Effector memory CD4-positive, alpha-beta T cell (primary cell): ENCODE measurements around the gene PRUNE1.

Source experiments
- DNase-seq, 3 donors: peaks; one replicate each; pipeline ENCODE4 v3.0.0-alpha.2; 2020
- H3K27ac ChIP-seq: 2 replicates; pipeline ENCODE4 v1.7.0; 2013; ENCODE audit warnings: mild to moderate bottlenecking, low read length, moderate library complexity; ENCODE audit not compliant: insufficient read depth, poor library complexity, severe bottlenecking
- H3K27me3 ChIP-seq: replicated peaks from 2 replicates; pipeline ENCODE4 v1.7.0; 2013; ENCODE audit warnings: mild to moderate bottlenecking, low read length; ENCODE audit not compliant: insufficient read depth, control insufficient read depth, poor library complexity, severe bottlenecking
- H3K36me3 ChIP-seq: 2 replicates; pipeline ENCODE4 v1.7.0; 2013; ENCODE audit warnings: mild to moderate bottlenecking, low read length, moderate library complexity; ENCODE audit not compliant: control insufficient read depth, insufficient read depth
- H3K4me1 ChIP-seq: 2 replicates; pipeline ENCODE4 v1.7.0; 2013; ENCODE audit warnings: low read length, mild to moderate bottlenecking; ENCODE audit not compliant: control insufficient read depth, insufficient read depth, poor library complexity, severe bottlenecking
- H3K4me3 ChIP-seq: 2 replicates; pipeline ENCODE4 v1.7.0; 2013; ENCODE audit warnings: low read length, low read depth, mild to moderate bottlenecking; ENCODE audit not compliant: insufficient read depth, poor library complexity, severe bottlenecking
- H3K9me3 ChIP-seq: 2 replicates; pipeline ENCODE4 v1.7.0; 2013; ENCODE audit warnings: mild to moderate bottlenecking, low read length, moderate library complexity; ENCODE audit not compliant: control insufficient read depth

Gene PRUNE1

DNA sequence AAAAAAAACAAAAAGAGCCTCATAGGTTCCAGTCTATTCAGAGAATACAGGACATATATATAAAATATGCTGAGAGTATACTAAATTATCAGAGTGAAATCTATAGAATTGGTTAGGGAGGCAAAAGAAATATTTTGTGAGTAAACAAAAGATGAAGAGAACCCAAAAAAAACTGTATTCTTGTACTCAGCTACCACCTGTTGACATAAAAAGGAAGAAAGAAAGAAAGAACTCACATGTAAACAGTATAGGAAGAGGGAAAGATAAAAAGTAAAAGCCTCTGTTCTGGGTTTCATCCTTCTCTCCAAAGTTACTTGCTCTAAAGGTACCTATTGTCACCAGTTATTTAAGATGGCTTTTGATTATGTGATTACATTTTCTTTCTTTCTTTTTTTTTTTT, 18.2 kb downstream of the PRUNE1 start:
- Histone ChIP-seq H3K4me1 (peaks cover 3% of the 10 kb centered on the region), H3K36me3 (peaks cover 45% of the 10 kb centered on the region), H3K4me3 (no peak overlapping the region), H3K27me3 (no peaks in the 10 kb centered on the region), H3K27ac (no peak overlapping the region), H3K9me3 (no peaks in the 10 kb centered on the region)
- DNase-seq = no peak

DNA sequence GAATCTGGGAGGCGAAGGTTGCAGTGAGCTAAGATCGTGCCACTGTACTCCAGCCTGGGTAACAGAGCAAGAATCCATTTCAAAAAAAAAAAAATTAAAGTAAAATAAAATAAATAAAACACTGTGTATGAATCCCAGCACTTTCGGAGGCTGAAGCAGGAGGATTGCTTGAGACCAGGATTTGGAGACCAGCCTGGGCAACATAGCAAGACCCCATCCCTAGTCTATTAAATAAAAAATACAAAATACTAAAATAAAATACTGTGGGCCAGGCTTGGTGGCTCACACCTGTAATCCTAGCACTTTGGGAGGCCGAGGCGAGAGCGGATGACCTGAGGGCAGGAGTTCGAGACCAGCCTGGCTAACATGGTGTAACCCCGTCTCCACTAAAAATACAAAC, 23.9 kb downstream of the PRUNE1 start:
- Histone ChIP-seq H3K36me3 (peaks cover 40% of the 10 kb centered on the region), H3K9me3 (no peaks in the 10 kb centered on the region), H3K27me3 (no peaks in the 10 kb centered on the region), H3K4me1 (no peaks in the 10 kb centered on the region), H3K27ac (no peak overlapping the region), H3K4me3 (no peak overlapping the region)
- no peak for DNase-seq

- no peak for DNase-seq
- Histone ChIP-seq H3K9me3 (no peaks in the 10 kb centered on the region), H3K27ac (no peak overlapping the region), H3K27me3 (no peaks in the 10 kb centered on the region), H3K36me3 (peaks cover 25% of the 10 kb centered on the region), H3K4me1 (no peaks in the 10 kb centered on the region), H3K4me3 (no peak overlapping the region)
These were observed 26.9 kb downstream of the PRUNE1 start for GRCh38 chr1:151035167-151035566.

- H3K9me3 ChIP-seq = no peaks in the 10 kb centered on the region
- H3K4me3 ChIP-seq = no peak within 1 kb of the TSS
- H3K36me3 ChIP-seq = peaks cover 16% of the 10 kb centered on the region
- H3K27ac ChIP-seq = no peak within 1 kb of the TSS
- no peak for DNase-seq
- H3K4me1 ChIP-seq = no peaks in the 10 kb centered on the region
- no peaks in the 10 kb centered on the region for H3K27me3 ChIP-seq
These were observed 28.1 kb downstream of the PRUNE1 start, which contains the start of gene BNIPL for GRCh38 chr1:151036356-151036755. Gene BNIPL (plus strand): TSS chr1:151036586. CDS start chr1:151036726, 140 bp downstream.

DNA sequence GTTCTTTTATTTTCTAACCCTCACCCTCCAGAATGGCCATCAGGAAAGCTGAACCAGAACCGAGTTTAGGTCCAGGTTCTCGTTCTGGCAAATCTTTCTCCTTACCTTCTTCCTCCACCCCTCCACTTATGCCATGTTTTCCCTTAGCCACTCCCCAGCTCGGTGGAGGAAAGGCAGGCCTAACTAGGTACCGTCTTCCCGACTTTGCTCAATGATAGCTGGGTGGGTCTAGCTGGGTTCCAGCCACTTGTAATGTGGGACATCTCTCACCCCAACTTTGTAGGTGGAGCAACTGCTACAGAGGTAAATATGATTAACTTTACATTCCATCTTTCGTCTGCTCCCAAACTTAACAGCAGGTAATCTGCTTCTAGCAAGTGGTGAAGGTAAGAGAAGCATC, 28.8 kb downstream of the PRUNE1 start:
- H3K36me3 ChIP-seq = peaks cover 13% of the 10 kb centered on the region
- no peak overlapping the region for H3K4me3 ChIP-seq
- H3K4me1 ChIP-seq = no peaks in the 10 kb centered on the region
- DNase-seq = no peak
- H3K27me3 ChIP-seq = no peaks in the 10 kb centered on the region
- H3K9me3 ChIP-seq = no peaks in the 10 kb centered on the region
- H3K27ac ChIP-seq = no peak overlapping the region

DNA sequence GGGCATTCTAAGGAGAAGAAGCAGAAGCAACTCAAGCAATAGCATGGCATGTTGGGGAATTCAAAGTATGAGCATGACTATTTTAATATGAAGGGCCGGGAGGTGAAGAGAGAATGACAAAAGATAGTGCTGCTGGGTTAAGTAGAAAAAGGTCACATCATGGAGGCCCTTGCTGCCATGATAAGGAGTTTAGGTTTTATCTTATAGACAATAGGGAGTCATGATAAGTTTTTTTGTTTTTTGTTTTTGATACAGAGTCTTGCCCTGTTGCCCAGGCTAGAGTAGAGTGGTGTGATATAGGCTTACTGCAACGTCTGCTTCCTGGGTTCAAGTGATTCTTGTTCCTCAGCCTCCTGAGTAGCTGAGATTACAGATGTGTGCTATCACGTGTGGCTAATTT, 31.3 kb downstream of the PRUNE1 start:
- no peaks in the 10 kb centered on the region for H3K27me3 ChIP-seq
- no peak overlapping the region for H3K4me3 ChIP-seq
- no peaks in the 10 kb centered on the region for H3K4me1 ChIP-seq
- no peaks in the 10 kb centered on the region for H3K9me3 ChIP-seq
- H3K36me3 ChIP-seq = peaks cover 3% of the 10 kb centered on the region
- no peak overlapping the region for H3K27ac ChIP-seq
- no peak for DNase-seq

DNA sequence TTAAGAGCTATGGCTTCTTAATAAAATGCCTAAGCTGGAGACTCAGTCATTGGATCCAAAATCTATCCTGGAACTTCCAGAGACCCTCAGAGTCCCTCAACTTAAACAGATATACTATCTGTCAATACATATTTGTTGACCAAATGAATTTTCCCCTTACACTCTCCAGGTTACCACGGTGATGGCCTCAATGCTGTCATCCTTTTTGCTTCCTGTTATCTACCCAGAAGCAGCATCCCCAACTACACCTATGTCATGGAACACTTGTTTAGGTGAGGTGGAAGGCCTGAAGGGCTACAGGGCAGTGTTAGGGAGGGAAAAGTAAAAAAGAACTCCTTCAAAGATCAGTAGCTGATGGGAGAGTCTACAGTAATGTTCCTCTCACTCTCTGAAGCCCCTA, 34.9 kb downstream of the PRUNE1 start:
- H3K4me1 ChIP-seq = peaks cover 8% of the 10 kb centered on the region
- H3K36me3 ChIP-seq = no peaks in the 10 kb centered on the region
- H3K27ac ChIP-seq = no peak overlapping the region
- H3K9me3 ChIP-seq = no peaks in the 10 kb centered on the region
- H3K4me3 ChIP-seq = no peak overlapping the region
- no peak for DNase-seq
- no peaks in the 10 kb centered on the region for H3K27me3 ChIP-seq

GRCh38 chr1:151047591-151047924, 39.3 kb downstream of the PRUNE1 start, which contains the start of gene C1orf56:
Gene C1orf56 (plus strand): TSS chr1:151047751. CDS start chr1:151047848, 97 bp downstream.
- no peaks in the 10 kb centered on the region for H3K9me3 ChIP-seq
- H3K27ac ChIP-seq = peak within 1 kb of the TSS; percentile 82
- peaks cover 12% of the 10 kb centered on the region for H3K36me3 ChIP-seq
- DNase-seq = peak in 2 of 3 donors; percentile 32 to 50
- H3K4me1 ChIP-seq = peaks cover 20% of the 10 kb centered on the region
- H3K27me3 ChIP-seq = no peaks in the 10 kb centered on the region
- peak within 1 kb of the TSS; percentile 74 for H3K4me3 ChIP-seq

GRCh38 chr1:151047925-151048644, 39.8 kb downstream of the PRUNE1 start:
- Histone ChIP-seq H3K27ac (peak overlapping the region; percentile 82), H3K4me3 (peak overlapping the region; percentile 74), H3K9me3 (no peaks in the 10 kb centered on the region), H3K4me1 (peaks cover 25% of the 10 kb centered on the region), H3K27me3 (no peaks in the 10 kb centered on the region), H3K36me3 (peaks cover 18% of the 10 kb centered on the region)
- peak in 1 of 3 donors; percentile 11 for DNase-seq

DNA sequence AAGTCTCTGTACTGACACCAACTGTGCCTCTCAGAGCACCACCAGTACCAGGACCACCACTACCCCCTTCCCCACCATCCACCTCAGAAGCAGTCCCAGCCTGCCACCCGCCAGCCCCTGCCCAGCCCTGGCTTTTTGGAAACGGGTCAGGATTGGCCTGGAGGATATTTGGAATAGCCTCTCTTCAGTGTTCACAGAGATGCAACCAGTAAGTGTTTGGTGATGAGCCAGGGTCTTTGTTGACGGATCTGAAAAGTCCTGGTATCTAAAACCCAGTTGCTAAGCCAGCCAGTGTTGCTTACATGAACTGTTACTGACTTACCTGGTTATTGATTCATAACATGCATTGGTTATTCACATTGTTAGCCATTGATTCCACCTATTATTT, 40.4 kb downstream of the PRUNE1 start:
- no peaks in the 10 kb centered on the region for H3K9me3 ChIP-seq
- peak overlapping the region; percentile 74 for H3K4me3 ChIP-seq
- no peak for DNase-seq
- H3K4me1 ChIP-seq = peaks cover 30% of the 10 kb centered on the region
- peak overlapping the region; percentile 82 for H3K27ac ChIP-seq
- peaks cover 23% of the 10 kb centered on the region for H3K36me3 ChIP-seq
- no peaks in the 10 kb centered on the region for H3K27me3 ChIP-seq
